ENCODE measurements around the gene APOF.
A peak's percentile ranks its signal among the peaks of the same experiment; 100 is the strongest.
"Not testable (repeated sequence)": the region's sequence is repeated elsewhere in the genome, so short reads cannot be mapped to it uniquely, and the experiment has no call there.

Gene APOF

GRCh38 chr12:56326126-56326525 is 36.5 kb downstream of the APOF start:
- H3K4me3 ChIP-seq (ENCODE audit: low read depth, low read length) = no peak overlapping the region
- DNase-seq (ENCODE audit: low read depth) = no peak
- TF ChIP-seq CTCF (IDR thresholded peaks at IDR 0.05; ENCODE audit: low read depth, low read length, missing control alignments) = no peak

GRCh38 chr12:56324206-56324605 is 38.5 kb downstream of the APOF start:
- no peak for DNase-seq (ENCODE audit: low read depth)
- TF ChIP-seq CTCF (IDR thresholded peaks at IDR 0.05; ENCODE audit: low read depth, low read length, missing control alignments) = no peak
- no peak overlapping the region for H3K4me3 ChIP-seq (ENCODE audit: low read depth, low read length)

- not testable (repeated sequence) for H3K4me3 ChIP-seq (ENCODE audit: low read depth, low read length); DNase-seq (ENCODE audit: low read depth)
Measured at GRCh38 chr12:56321610-56322009, 41.0 kb downstream of the APOF start.

GRCh38 chr12:56321027-56321426 is 41.6 kb downstream of the APOF start:
- DNase-seq (ENCODE audit: low read depth) = no peak
- TF ChIP-seq CTCF (IDR thresholded peaks at IDR 0.05; ENCODE audit: low read depth, low read length, missing control alignments) = no peak
- H3K4me3 ChIP-seq (ENCODE audit: low read depth, low read length) = no peak overlapping the region

GRCh38 chr12:56317675-56318074 is 45.0 kb downstream of the APOF start:
- no peak for DNase-seq (ENCODE audit: low read depth)
- H3K4me3 ChIP-seq (ENCODE audit: low read depth, low read length) = no peak overlapping the region
- no peak for TF ChIP-seq CTCF (IDR thresholded peaks at IDR 0.05; ENCODE audit: low read depth, low read length, missing control alignments)

- peak; percentile 22 for TF ChIP-seq CTCF (IDR thresholded peaks at IDR 0.05; ENCODE audit: low read depth, low read length, missing control alignments)
- DNase-seq (ENCODE audit: low read depth) = peak; percentile 96
- H3K4me3 ChIP-seq (ENCODE audit: low read depth, low read length) = peak within 1 kb of the TSS; percentile 85
Measured at GRCh38 chr12:56315622-56316473, 46.8 kb downstream of the APOF start, which contains the start of gene CNPY2. Gene CNPY2, minus strand, starts transcription at chr12:56315988. Its CDS starts 771 bp downstream, at chr12:56315217.

- no peak for TF ChIP-seq CTCF (IDR thresholded peaks at IDR 0.05; ENCODE audit: low read depth, low read length, missing control alignments)
- no peak for DNase-seq (ENCODE audit: low read depth)
- peak overlapping the region; percentile 85 for H3K4me3 ChIP-seq (ENCODE audit: low read depth, low read length)
Measured at GRCh38 chr12:56315249-56315621, 47.4 kb downstream of the APOF start.

Data from GM12864 (cell line).